NCI-H1105 treated with DMSO at 0.1 percent for 48 hours (cell line): Measurements from ENCODE around the gene ATP13A5.

Experiments
- DNase-seq: peaks from one replicate; lab custom pipeline; 2025; lab: John Stamatoyannopoulos, UW

The ATP13A5 gene

GRCh38 chr3:193347521-193348501, 30.7 kb downstream of the ATP13A5 start:
- peak; percentile 62 for DNase-seq

DNA sequence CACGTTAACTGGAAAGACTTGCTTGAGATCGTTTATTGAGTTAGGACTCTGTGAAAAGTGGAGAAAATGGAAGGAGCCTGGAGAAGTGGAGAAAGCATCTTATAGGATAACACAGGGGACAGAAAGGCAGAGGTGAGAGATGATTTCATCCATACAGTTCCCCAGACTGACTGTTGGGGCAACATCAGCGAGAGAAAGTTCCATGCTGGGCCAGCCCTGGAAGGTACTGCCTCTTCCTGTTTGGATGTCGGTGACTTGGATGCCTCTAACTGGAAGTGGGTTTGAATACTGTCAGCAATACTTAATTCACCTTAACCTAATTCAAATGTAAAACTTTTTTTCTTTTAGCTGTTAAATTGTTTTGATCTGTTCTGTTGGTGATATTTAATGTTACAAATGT, 32.3 kb downstream of the ATP13A5 start:
- DNase-seq: no peak

GRCh38 chr3:193345431-193345830, 33.1 kb downstream of the ATP13A5 start:
- DNase-seq: no peak

DNA sequence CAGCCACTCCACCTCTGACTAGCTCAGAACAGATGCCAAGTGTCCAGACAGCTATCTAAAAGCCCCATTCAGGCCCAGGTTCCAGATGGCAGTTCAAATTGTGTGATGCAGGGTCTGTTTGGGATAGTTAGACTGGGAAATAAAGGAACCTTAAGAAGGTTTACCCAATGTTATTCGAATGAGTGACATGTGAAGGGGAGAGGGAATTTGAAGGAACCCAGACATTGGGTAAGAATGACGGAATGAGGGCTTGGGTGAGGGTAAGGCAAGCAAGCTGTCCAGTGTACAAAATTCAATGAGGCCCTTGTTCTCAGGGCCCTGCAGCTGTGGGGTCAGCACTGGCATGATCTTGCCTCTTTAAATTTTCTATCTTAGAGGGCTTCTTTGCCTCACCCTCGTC, 34.1 kb downstream of the ATP13A5 start:
- DNase-seq: no peak

GRCh38 chr3:193343726-193344222, 34.8 kb downstream of the ATP13A5 start:
- no peak for DNase-seq

GRCh38 chr3:193342551-193342950, 36.0 kb downstream of the ATP13A5 start:
- no peak for DNase-seq

GRCh38 chr3:193335031-193335430, 43.5 kb downstream of the ATP13A5 start:
- DNase-seq: no peak

GRCh38 chr3:193333229-193333628, 45.3 kb downstream of the ATP13A5 start:
- no peak for DNase-seq

DNA sequence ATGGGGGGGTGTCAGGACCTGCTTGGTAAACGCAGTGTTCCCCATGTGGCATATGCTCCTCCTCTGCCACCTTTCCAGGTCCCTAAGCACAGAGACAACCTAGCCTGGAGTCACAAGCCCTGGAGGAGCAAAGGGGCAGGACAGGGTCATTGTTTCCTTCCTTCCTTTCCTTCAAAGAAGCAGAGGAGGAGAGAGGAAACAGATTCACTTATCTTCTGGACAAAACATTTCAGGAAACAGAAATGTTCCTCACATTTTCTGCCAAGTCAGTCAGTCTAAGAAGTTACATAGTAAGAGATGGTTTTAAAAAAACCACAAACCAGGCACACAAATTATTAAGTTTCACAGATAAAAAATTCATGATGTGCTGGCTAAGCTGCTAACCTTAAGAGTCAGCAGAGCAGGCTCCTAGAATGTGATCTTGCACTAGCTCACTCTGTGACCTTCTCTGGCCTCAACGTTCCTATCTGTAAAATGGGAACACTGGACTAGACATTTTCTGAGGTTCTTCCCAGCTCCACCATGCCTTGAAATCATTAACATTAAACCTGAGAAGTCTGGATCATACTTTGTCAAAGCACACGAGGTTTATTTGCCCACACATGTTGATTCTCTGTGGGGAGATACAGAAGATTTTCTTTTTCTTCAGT, 47.9 kb downstream of the ATP13A5 start:
- no peak for DNase-seq

DNA sequence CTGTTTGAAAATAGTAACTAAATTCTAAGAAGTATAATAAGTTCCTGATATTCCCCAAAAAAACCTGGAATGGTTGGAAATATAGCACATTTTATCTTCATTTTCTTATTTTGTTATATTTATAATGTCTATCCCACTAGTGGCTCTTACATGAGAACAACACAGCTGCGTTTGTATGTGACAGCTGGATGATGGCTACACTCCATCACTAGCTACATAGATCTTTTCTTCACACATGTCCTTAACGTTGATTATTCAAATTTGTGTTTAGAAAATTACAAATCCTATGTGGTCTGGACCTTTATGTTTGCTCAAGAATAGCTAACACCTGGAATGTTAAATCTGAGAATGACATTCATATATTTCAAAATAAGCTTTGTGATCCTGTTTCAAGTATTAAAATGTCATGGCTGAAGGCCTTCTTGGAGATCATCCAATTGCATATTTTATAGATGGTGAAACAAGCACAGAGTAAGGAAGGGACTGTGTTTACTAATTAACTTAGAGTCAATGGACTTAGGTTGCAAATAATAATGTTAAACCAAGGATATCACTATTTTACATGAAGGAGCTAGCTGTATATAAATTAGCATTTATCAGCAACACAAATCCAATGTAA, 60.8 kb downstream of the ATP13A5 start:
- peak; percentile 30 for DNase-seq

DNA sequence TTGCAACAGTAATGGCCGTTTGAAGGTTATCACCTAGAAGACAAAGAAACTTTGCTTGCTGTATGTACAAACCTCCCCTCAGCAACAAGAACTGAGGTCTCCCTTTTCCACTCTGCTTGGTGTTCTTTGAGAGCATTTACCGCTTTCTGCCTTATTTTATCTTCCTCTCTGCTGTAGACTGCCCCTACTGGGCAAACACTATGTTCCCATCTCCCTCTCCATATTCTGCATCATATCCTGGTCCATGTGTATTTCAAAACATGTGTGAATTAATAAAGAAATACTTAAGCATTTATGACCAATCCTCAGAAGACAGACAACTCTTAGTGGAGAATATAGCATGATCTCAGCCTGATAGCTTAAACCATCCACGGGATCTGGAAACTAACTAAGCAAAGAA, 64.4 kb downstream of the ATP13A5 start:
- no peak for DNase-seq

- no peak for DNase-seq
Observed at GRCh38 chr3:193313061-193313958, 65.2 kb downstream of the ATP13A5 start.

- no peak for DNase-seq
Observed at GRCh38 chr3:193310914-193311723, 67.4 kb downstream of the ATP13A5 start.

DNA sequence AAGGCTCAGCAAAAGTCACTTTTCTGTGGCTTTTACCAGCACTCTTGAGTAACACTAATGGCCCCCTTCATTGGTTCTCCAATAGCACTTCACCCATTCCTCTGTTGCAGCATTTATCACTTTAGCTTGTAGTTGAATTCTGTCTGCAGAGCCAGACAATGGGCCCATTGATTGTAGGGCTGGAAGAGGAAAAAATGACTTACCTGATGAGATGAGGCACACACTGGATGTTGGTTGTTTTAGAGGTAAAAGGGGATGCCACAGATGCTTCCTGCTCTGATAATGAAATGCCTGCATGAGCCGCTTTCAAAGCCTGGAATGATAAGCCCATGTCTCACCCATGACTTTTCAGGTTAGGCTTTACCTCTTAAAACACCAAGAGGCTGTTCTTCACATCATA, 73.2 kb downstream of the ATP13A5 start:
- DNase-seq: no peak

- no peak for DNase-seq
Observed at GRCh38 chr3:193301433-193301832, 77.1 kb downstream of the ATP13A5 start.

DNA sequence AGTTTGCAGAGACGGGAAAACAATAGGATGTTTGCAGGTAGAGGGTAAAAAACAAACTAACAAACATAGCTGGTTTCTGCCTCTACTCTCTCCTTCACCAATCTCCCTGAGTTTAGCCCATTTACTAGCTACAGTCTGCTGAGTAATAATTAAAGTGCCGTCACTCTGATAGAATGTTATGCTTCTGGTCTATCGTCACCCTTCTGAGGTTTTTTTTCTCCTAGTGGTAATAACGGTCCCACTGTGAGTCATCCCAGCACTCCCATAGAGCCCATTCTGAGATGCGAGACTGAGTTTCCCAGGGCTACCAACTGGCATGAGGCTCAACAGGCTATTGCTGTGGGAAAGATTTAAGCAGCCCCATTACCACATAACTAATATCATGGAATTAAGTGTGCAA, 81.1 kb downstream of the ATP13A5 start:
- no peak for DNase-seq

GRCh38 chr3:193295985-193296384, 82.6 kb downstream of the ATP13A5 start:
- DNase-seq: no peak

DNA sequence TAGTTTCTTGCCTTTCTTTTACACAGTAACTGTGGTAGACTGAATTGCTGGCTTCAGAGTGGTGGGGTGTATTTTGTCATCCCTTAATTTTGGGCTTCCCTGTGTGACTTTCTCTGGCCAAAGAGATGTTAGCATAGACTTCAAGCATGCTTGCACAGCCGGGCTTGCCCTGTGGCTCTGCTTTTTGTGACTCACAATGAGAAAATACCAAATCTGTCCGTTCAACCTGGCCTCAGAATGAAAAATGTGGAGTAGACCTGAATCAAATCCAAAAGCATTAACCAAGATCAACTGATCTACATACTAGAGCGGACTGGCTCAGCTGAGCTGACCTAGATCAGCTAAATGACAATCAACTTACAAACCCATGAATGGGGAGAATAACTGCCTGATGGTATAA, 86.2 kb downstream of the ATP13A5 start:
- DNase-seq: no peak

- DNase-seq: no peak
Observed at GRCh38 chr3:193271101-193271840, 107.3 kb downstream of the ATP13A5 start.

GRCh38 chr3:193270451-193270850, 108.1 kb downstream of the ATP13A5 start:
- DNase-seq: peak; percentile 26
